Stimulated activated naive CD8-positive, alpha-beta T cell treated with anti-CD3 and anti-CD28 coated beads, Interleukin-15, Interleukin-2, amounts not matched to agents 100 U/mL and 50 U/mL, for 24 hours (primary cell): ENCODE results near the gene LTBP2.
"Not testable (repeated sequence)": the region's sequence is repeated elsewhere in the genome, so short reads cannot be mapped to it uniquely, and the experiment has no call there.

Experiments used
- ATAC-seq: fragments of 150-1000 bp; cut with Tn5 transposase; one replicate; pipeline ENCODE4 v1.10.0; 2021
- DNase-seq: peaks from one replicate; pipeline ENCODE4 v3.0.0; 2021

Gene LTBP2

DNA sequence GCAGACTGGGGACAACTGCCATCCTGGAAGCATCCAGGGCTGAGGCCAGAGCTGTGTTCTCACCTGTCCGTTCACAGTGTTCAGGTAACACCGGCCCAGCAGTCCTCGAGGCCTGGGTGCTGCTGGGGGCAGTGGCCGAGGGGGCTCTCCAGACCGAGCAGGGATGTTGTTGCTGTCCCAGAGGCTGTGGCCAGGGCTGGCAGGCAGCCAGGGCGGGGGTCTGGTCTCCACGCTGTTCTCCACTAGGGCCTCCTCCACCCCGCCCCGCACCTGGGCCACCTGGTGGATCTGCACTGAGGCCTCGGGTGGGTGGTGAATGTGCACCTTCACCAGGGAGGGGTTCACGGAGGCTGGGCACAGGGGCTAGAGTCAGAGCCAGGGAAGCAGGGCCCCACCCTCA is 61.0 kb downstream of the LTBP2 start:
- ATAC-seq = no peak
- no peak for DNase-seq

DNA sequence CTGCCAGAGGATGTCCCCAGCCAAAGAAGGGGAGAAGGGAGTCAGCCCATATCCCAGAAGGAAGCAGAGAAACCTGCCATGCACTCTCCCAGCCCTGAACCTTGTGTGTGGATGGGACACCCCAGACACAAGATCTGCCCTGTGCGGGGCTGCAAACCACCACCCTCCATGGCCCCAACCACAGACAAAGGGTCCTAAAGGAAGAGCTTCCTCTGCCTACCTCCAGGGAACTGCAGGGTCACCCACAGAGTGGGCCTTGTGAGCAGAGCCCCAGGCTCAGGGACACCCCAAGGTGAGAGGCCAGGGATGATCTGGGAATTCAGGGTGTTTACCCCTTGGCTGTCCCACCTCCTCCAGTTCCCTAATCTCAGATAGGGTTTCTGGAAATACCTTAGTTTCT is 62.0 kb downstream of the LTBP2 start:
- DNase-seq = no peak
- ATAC-seq = no peak

DNA sequence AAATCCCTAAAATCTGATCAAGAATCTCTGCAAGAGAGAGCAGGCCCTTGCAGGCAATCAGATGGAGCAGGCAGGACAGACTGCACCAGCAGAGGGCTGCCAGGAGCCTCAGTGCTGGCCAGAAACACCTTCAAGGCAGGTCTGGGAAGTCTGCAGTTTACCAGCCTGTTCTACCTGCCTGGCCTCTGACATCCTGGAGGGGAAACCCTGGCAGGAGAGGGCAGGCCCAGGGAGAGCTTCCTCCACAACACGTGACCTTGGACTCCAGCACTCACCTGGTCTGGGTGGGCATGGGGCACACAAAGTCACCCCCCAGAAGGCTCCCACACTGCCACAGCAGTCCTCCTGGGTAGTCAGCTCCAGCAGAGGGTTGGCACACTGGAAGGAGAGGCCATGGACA is 62.4 kb downstream of the LTBP2 start:
- DNase-seq = no peak

DNA sequence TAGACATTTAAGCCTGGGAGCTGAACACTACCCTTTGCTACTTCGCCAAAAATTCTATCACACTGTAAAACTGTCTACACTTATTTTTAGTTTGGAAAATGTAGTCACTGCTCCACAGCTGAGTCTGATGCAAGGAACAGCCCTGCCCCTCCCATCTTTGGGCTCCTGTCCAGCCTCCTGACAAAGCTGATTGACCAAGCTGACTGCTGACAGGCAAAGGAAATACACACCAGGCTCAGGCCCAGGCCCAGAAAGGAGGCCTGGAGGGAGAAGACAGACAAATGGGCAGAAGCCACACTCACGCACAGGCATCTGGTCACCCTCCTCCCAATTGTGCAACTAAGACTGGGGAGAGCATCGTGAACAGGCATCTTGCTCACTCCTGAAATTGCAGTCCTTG is 63.2 kb downstream of the LTBP2 start:
- DNase-seq (no peak), ATAC-seq (no peak)

More for the DNA sequence above, 62.4 kb downstream of the LTBP2 start:
- peak; percentile 34 for ATAC-seq

DNA sequence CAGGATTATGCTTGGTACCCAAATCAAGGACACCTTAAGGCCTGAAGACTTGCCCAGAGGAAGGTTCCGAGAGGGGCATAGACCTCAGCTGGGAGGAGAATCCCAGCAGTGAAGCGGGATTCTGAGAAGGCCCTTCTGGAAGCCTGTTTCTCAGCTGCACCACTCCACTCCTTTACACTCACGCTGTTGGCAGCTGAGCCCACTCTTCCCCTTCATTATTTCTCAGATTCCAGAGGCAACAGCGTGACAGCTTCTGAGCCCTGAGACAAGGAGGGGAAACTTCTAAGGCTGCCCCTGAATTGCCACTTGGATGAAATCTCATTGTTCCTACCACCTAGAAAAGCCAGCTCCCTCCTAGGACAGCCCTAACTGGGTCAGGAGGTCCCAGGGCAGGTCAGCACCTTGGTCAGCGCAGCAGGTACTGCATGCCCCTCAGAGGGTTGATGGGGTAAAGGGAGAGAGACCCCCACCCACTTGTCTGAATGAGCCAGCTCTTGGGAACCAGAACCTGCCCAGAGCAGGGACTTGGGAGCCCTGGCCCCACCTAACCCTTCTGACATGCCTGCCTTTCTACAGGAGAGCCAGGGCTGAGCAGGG is 64.6 kb downstream of the LTBP2 start:
- ATAC-seq = no peak
- no peak for DNase-seq

DNA sequence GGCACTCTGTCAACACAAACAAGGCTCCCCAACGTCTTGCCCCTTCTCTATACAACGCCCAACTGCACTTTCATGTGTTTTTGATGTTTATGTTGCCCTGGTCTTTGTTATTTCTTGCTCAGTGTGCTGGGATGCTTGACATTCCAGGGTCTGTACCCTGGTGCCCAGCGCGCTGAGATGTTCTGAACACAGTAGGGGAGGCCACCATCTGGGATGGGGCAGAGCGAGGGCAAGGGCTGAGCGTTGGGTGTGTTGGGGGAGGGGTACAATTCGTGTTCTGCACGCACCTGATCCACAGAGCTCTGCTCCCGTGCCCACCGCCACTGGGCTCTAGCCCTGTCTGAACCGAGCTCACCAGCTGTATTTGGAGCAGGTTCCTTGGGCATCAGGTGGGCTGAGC is 65.6 kb downstream of the LTBP2 start:
- no peak for DNase-seq
- ATAC-seq = no peak

DNA sequence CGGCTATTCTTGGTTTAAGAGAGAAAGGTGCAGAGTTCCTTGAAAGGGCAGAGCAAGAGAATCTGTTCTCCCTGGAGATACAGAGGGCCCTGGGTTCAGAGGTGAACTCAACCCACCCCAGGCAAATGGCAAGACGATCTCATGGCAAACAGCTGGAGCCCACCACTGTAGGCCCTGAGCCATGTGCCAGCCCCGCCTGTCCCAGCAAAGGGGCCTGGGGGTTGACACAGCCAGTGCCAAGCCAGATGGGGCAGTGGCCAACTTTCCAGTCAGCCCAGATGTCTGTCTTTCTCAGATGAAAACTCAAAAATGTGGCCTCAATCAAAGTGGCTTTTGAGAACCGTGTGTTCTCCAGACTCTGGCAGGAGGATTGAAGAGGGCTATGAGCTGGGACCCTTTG is 66.7 kb downstream of the LTBP2 start:
- ATAC-seq (no peak), DNase-seq (no peak)

DNA sequence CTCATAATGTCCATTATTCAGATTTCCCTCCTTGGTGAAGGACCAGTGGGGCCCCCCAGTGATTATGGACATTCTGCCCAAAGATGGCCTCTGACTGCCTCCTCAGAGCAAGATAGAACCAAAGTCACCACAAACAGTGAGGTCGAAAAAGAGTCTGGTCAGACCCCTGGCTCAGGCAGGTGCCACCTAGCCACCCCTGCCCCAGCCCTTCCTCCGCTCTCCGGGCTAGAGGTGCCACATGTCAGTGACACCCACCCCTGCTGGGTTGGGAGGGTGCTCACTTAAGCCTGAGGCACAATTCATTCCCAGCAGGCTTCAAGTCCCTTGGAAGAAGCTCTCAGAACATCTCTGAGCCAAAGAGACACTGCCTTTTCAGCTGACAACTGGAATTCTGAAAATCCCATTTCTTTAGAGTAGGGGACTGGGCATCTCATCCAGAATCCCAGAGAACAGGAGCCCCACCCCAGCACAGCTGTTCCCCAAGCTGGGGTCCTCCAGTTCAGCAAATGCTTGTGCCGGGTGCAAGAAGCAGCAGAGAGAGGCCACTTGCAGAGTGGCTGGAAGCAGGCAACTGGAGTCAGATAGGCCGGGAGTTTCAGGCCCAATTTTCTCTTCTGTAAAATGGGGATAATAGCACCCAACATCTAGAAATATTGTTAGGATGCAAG is 68.1 kb downstream of the LTBP2 start:
- ATAC-seq (no peak), DNase-seq (no peak)

DNA sequence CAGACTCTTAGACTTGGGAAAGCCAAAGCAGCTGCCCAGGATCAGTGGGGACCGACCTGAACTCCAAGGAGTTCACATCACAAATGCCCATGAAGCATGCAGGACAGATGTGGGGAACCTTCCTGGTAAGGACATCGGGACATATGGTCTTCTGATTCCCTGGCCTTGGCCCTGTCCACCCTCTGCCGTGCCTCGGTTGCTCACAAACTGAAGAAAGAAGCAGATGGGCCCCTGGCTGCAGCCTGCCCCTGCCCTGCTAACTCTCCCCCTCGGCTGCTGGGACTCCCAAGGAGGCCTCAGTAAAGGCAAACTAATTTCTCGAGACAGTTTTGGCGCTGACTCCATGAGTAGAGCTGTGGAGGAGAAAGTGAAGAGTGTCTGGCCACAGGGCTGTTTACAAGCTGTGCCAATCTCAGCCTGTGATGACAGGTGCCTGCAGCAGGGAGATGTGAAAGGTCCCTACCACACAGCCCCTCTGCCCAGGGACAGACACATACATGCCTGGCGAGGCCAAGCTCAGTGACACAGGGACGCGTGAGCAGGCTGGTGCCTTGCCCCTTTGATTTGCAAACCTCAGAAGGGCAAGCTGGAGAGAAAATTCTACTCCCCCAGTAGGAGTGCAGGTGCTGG is 69.9 kb downstream of the LTBP2 start:
- DNase-seq (no peak), ATAC-seq (no peak)

DNA sequence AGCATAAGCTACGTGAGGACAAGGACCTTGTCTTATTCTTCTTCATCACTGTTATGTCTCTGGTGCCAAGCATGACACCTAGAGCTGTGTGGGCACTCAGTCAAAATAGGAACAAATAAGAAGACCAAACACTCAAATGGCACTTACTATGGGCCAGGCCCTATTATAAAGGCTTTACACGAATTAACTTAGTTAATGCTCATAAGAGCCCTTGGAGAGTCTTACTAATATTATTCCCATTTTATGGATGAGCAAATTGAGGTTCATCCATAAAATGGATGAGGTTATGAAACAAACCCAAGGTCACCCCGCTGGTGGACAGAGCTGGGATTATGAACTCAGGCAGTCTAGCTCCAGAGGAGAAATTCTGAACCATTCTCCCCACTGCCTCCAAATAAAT is 70.8 kb downstream of the LTBP2 start:
- ATAC-seq = no peak
- DNase-seq = no peak

DNA sequence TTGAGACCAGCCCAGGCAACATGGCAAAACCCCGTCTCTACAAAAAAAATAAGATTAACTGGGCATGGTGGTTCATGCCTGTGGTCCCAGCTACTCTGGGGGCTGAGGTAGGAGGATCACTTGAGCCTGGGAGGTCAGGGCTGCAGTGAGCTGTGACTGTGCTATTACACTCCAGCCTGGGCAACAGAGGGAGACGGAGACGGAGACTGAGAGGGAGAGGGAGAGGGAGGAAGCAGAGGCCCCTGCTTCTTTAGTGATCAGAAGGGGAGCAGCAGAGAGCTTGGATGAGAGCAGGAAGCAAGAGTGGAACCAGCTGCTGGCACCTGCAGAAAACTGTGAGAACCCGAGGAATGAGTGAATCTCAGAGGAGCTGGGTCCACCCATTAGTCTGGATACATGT is 72.5 kb downstream of the LTBP2 start:
- ATAC-seq (no peak), DNase-seq (no peak)

DNA sequence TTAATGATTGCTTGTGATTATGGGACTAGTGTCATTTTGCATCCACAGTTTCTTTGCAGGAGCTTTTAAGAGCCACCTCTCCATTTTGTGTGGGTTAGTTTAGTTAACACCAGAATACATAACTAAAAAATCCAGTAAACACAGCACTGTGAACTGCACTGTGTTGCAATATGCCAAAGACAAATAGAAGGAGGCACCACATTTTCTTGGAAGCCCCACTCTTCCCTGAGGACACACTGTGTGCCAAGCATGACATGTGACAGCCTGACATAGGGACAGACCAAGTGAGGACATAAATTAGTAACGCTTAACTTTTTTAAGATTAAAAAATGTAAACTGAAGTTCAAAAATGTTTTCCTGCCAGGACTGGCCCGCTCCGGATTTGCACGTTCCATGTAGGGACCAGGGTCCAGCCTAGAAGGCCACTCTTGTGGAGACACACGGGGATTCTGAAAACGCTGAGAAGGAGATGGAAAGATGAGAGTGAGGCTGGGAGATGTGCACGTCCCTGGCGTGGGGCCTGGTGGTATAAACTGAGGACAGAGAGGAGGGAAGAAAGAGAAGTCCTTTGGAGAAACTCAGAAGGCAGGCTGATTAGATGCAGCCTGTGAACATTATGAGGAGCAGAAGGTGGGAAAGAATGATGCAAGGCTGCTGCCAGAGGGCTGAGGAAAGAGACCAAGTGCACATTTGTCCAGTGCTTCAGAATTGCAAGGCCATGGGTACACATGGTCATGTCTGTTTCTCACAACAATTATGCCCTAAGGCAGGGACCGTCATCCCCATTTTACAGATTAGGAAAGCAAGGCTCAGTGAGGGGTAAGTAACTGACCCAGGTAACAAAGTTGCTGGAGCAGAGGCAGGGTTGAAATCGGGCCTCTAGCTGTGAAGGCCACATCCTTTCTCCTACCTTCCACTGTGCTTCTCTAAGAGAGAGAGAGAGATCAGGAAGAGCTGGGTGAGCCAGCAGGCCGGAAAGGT is 73.3 kb downstream of the LTBP2 start:
- no peak for DNase-seq
- ATAC-seq = no peak

DNA sequence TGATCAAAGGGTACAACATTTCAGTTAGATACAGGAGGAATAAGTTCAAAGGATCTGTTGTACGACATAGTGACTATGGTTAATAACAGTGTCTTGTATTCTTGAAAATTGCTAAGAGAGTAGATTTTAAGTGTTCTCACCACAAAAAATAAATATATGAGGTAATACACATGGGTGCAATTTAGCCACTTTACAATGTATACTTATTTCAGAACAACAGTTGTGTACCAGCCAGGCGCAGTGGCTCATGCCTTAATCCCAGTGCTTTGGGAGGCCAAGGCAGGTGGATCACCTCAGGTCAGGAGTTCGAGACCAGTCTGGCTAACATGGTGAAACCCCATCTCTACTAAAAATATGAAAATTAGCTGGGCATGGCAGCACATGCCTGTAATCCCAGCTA is 75.7 kb downstream of the LTBP2 start:
- ATAC-seq, DNase-seq: not testable (repeated sequence)

DNA sequence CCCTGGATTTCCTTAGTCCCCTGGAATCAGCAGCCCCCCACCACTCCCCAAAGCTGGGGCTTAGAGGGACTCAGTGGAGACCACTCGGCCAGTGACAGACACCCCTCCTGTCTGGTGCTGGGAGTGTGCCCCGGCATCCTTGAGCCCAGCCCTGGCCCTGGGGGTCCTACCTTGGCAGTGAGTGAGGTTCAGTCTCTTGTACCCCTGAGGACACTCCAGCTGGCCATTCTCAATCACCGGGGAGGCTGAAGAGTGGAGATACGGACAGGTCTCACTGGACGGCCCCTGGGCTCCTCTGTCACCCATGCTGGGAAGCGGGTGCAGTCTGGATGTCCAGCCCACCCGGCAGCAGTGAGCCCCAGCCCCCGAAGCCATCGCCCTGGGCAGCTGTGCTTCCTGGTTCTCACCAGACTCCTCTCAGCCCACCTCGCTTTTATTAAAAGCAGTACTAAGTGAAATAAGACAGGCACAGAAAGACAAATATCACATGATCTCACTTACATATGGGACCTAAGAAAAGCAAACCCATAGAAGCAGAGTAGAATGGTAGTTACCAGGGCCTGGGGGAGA is 76.2 kb downstream of the LTBP2 start:
- no peak for ATAC-seq

DNA sequence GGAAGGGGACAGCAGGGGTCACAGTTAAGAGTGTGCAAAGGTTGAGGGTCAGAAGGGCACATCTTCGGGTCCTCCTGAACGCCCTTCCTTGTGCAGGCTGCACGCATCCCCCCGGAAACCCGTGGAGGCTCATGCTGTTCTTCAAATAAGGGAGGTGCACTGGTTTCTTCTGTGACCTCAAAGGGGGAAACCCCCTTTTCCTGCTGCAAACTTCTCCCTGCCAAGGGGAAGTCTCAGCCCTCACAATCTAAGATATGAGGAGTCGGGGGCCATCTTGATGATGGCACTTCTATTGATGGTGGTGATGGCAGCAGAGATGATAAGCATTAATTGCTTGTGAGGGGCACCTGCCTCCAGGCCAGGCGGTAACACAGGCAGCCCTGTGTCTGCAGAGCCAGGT is 78.5 kb downstream of the LTBP2 start:
- DNase-seq (no peak), ATAC-seq (peak; percentile 10)

More for the DNA sequence above, 76.2 kb downstream of the LTBP2 start:
- no peak for DNase-seq

DNA sequence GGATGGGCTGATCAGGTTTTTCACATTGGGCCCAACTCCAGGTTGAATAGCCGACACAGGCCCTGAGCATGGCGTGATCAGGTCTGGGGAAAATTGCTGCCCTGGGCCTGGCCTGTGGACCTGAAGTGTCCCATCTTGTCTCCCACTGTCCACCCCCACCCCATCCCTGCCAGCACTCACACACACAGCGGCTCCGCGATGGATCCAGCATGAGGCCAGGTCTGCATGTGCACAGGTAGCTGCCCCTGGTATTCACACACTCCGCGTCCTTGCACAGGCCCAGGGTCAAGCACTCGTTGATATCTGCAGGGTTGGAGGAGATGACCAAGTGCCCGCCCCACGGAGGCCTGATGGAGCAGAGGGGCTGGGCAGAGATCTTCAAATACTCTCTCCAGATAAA is 79.8 kb downstream of the LTBP2 start:
- DNase-seq (no peak), ATAC-seq (no peak)

DNA sequence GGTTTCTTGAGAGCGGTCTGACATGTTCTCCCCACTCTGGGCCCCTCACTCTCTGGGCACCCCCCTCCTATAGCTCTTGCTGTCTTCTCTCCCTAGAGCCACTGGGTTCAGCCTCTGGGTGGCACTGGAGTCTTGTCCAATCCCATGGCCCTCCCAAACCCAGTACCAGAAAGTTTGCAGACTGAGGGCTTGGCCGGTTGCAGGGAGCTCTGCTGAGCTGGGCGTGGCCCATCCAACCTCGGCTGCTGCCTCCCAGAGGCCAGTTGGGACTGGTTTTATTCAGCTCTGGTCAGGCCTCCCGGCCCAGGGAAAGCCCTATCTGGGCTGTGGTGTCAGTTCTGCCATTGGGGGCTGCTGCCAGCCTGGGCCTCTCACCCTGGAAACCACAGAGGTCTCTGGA is 80.6 kb downstream of the LTBP2 start:
- ATAC-seq (no peak), DNase-seq (no peak)

DNA sequence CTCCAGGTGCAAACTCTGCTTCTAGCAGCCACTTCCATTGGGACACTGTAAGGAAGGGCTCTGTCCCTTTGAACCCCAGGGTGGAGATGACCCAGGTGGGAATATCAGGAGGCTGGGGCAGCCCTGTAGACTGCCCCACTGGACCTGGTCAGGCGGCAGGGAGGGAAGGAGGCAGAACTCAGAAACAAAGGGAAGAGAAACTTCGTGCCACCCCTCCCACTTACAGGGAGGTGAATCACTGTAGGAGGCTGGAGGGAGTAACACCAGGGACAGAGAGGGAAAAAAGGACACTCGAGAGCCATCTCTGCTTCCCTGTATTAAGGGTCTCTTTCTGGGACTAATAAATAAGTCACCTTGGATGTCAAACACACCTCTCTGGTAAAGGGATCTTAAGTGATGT is 81.0 kb downstream of the LTBP2 start:
- ATAC-seq (no peak), DNase-seq (no peak)

DNA sequence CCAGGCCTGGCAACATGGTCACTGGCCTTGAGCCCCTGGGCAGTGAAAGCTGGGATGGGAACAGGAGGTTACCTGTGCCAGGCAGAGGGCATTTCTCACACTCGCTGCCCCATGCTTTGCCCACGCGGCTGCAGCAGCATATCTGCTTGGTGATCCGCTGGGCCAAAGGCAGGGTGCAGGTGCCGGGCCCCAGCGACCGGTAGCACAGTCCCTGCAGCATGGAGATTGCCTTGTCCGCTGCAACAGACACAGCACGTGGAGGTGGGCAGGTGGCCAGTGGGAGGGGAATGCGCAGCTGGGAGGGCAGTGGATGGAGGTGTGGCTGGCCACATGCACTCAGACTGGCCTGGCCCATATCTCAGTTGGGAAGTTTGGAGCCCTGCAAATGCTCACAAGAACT is 83.2 kb downstream of the LTBP2 start:
- ATAC-seq (no peak), DNase-seq (no peak)

DNA sequence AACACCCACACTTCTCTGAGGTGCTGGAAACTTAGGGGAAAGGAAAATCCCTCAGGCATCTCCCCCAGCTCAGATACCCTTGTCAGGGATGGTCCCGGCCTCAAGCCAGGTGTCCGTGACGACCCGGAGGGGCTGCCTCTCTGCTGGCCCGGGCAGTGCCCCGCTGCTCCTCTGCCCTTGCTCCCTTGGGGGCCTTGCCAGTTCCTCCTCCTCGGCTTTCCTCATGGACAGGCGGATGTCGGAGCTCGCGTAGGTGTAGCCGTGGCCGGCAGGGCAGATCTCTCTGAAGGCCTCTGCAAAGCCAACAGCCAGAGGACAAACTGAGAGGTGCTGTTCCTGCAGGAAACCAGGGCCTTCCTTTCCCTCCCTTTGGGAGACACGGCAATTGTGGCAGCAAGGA is 83.6 kb downstream of the LTBP2 start:
- no peak for DNase-seq
- ATAC-seq = no peak

DNA sequence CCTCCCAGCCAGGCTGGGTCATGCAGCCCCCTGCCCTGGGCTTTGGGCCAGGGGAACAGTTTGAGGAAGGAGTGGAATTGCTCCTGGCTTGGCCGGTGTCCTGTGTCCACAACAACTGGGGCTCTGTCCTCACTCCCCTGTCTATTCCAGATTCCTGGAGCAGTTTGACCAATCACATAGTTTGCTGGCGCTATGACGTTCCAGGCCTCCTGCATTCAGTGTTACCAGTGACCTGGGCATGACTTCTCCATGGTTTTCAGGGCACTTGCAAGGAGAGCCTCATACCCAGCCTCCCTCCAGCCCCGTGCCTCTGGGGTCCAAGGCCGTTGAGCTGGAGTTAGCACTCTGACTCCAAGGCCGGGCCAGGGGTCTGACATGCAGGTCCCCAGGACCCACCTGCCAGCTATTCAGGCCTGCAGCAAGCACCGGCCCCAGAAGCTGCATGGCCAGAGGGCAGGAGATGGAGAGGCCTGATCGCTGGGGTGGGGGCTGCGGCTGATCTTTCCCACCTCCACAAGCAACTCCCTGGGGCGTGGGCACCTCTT is 84.2 kb downstream of the LTBP2 start:
- ATAC-seq (no peak), DNase-seq (no peak)
